Tibial artery (tissue), 4 donors: ENCODE results near the gene TNS4.
A peak's percentile ranks its signal among the peaks of the same experiment; 100 is the strongest.

ENCODE experiments used
- DNase-seq, 2 donors: peaks; one replicate each; pipeline ENCODE4 v3.0.0-alpha.2; 2019
- H3K27ac ChIP-seq, 2 donors: fragments of 200-600 bp; sonication (generic) in 1 of 2; 1 replicate in 1 of 2; 2 replicates in 1 of 2; pipeline ENCODE4 v1.5.1; 2018 to 2019; ENCODE audit warnings: mild to moderate bottlenecking in 1 of 2
- H3K27me3 ChIP-seq, 2 donors: fragments of 200-600 bp; sonication (generic) in 1 of 2; one replicate each; pipeline versions ENCODE4 v1.5.1 to v1.6.0; 2016 to 2019
- H3K36me3 ChIP-seq, 3 donors: fragments of 200-600 bp; sonication (generic) in 2 of 3; one replicate each; pipeline ENCODE4 v1.5.1; 2016 to 2019; ENCODE audit warnings: mild to moderate bottlenecking in 2 of 3
- H3K4me1 ChIP-seq, 4 donors: fragments of 200-600 bp; sonication (generic) in 2 of 4; 1 replicate in 3 of 4; 2 replicates in 1 of 4; pipeline ENCODE4 v1.5.1; 2016 to 2019
- H3K4me3 ChIP-seq, 2 donors: fragments of 200-600 bp; sonication (generic) in 1 of 2; 1 replicate in 1 of 2; 2 replicates in 1 of 2; pipeline ENCODE4 v1.5.1; 2018 to 2019; ENCODE audit warnings: mild to moderate bottlenecking in 2 of 2
- H3K9me3 ChIP-seq, 3 donors: fragments of 200-600 bp; sonication (generic) in 1 of 3; one replicate each; pipeline ENCODE4 v1.5.1; 2016 to 2019
- intact Hi-C: fragments of 100-400 bp; cut with DNase I; formaldehyde crosslinking; loops from one replicate; pipeline ENCODE4 v1.15.0; 2023; ENCODE audit warnings: low total_unique reads
- TF ChIP-seq, protein P1 (sequence below), 2 experiments: fragments of 200-600 bp in 1 of 2; fragments of 450-650 bp in 1 of 2; IDR thresholded peaks; one replicate each; pipeline ENCODE4 v1.5.1; 2017 to 2019; ENCODE audit warnings: antibody characterized with exemption in 2 of 2, mild to moderate bottlenecking in 1 of 2, moderate library complexity in 1 of 2

TNS4 gene

DNA sequence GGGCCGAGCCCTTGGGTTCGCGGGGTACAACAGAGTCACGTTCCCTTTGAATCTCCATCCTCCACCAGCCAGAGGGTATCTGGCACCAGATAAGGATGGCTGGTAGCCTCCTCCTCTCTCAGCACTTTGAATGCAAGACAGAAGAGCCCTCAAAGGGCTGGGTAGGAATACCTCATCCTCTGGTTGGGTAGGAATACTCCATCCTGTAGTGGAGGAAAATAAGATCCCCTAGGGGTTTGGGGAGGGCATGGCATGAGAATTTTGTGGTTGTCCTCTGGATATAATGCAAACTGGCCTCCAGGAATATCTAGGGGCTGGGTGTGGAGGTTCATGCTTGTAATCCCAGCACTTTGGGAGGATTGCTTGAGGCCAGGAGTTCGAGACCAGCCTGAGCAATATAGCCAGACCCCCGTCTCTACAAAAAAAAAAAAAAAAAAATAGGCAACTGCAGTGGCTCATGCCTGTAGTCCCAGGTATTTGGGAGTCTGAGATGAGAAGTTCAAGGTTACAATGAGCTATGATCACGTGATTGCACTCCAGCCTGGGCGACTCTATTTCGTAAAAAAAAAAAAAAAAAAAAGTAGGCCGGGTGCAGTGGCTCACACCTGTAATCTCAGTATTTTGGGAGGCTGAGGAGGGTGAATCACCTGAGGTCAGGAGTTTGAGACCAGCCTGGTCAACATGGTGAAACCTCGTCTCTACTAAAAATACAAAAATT is 55.5 kb downstream of the TNS4 start:
- H3K27me3 ChIP-seq = no peaks in the 10 kb centered on the region
- no peak for DNase-seq
- H3K4me3 ChIP-seq = peak overlapping the region; percentile 59 to 67
- H3K4me1 ChIP-seq = peaks cover 0 to 82% (median 65%) of the 10 kb centered on the region in 4 donors
- no peaks in the 10 kb centered on the region for H3K9me3 ChIP-seq
- peak overlapping the region; percentile 94 for H3K27ac ChIP-seq
- intact Hi-C loops = no loop called here
- no peaks in the 10 kb centered on the region for H3K36me3 ChIP-seq
- TF ChIP-seq, protein P1, sequence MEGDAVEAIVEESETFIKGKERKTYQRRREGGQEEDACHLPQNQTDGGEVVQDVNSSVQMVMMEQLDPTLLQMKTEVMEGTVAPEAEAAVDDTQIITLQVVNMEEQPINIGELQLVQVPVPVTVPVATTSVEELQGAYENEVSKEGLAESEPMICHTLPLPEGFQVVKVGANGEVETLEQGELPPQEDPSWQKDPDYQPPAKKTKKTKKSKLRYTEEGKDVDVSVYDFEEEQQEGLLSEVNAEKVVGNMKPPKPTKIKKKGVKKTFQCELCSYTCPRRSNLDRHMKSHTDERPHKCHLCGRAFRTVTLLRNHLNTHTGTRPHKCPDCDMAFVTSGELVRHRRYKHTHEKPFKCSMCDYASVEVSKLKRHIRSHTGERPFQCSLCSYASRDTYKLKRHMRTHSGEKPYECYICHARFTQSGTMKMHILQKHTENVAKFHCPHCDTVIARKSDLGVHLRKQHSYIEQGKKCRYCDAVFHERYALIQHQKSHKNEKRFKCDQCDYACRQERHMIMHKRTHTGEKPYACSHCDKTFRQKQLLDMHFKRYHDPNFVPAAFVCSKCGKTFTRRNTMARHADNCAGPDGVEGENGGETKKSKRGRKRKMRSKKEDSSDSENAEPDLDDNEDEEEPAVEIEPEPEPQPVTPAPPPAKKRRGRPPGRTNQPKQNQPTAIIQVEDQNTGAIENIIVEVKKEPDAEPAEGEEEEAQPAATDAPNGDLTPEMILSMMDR (IDR thresholded peaks at IDR 0.05) = peak; percentile 6 to 14

GRCh38 chr17:40443988-40444899 is 57.2 kb downstream of the TNS4 start:
- TF ChIP-seq, protein P1 (IDR thresholded peaks at IDR 0.05) = peak in 1 of 2 experiments; percentile 0
- no peaks in the 10 kb centered on the region for H3K36me3 ChIP-seq
- DNase-seq = no peak
- no peaks in the 10 kb centered on the region for H3K9me3 ChIP-seq
- H3K27ac ChIP-seq = peak overlapping the region; percentile 94
- H3K4me1 ChIP-seq = peaks cover 0 to 66% (median 53%) of the 10 kb centered on the region in 4 donors
- intact Hi-C loops = loop anchor here (5.0 kb wide), 2 partner anchors 88 to 113 kb away; no protein-coding TSS in a partner anchor
- H3K4me3 ChIP-seq = peak overlapping the region; percentile 59 to 67
- H3K27me3 ChIP-seq = no peaks in the 10 kb centered on the region

- intact Hi-C loops = loop anchor here (5.0 kb wide), 2 partner anchors 89 to 114 kb away; no protein-coding TSS in a partner anchor
- peak; percentile 79 to 92 for DNase-seq
- H3K36me3 ChIP-seq = no peaks in the 10 kb centered on the region
- TF ChIP-seq, protein P1 (IDR thresholded peaks at IDR 0.05) = peak; percentile 35 to 50
- peak within 1 kb of the TSS; percentile 59 to 67 for H3K4me3 ChIP-seq
- peaks cover 0 to 57% (median 44%) of the 10 kb centered on the region in 4 donors for H3K4me1 ChIP-seq
- H3K9me3 ChIP-seq = no peaks in the 10 kb centered on the region
- no peaks in the 10 kb centered on the region for H3K27me3 ChIP-seq
- H3K27ac ChIP-seq = peak within 1 kb of the TSS; percentile 94
These were observed 58.0 kb downstream of the TNS4 start, which contains the start of gene IGFBP4 for GRCh38 chr17:40443196-40443987. Gene IGFBP4 (plus strand): TSS chr17:40443450. CDS start chr17:40443736, 286 bp downstream.

DNA sequence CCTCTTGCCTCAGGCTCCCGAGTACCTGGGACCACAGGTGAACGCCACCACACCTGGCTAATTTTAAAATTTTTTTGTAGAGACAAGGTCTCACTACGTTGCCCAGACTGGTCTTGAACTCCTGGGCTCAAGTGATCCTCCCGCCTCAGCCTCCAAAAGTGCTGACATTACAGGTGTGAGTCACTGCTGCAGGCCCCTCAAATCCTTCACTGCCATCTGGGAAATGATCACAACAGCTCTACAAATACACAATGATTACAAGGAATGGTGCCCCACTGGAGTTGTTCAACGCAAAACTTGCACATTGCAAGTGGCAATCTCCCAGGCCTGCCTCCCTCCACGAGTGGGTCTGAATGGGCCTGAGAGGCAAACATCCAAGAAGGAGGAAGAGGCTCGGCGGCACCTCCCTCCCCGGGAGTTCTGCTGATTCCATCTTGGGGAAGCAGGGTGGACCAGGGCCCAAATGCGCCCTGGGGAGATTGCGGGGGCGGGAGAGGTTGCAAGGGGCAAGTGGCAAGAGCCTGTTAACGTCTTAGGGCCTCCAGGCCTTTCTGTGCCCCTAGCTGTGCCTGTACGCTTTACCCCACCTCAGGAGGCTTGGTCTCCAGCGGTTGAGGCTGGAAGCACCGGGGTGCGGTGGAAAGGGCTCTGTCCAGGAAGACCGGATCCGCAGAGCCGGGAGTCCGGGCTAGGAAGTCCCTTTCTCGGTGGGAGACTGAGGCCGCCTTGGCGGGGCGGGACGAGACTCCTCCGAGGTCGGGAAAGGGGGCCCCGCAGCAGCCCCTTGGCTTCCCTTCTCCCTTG is 58.8 kb downstream of the TNS4 start:
- Histone ChIP-seq H3K4me3 (peak overlapping the region; percentile 59 to 67), H3K27me3 (no peaks in the 10 kb centered on the region), H3K27ac (peak overlapping the region; percentile 94), H3K9me3 (no peaks in the 10 kb centered on the region), H3K36me3 (no peaks in the 10 kb centered on the region), H3K4me1 (peaks cover 0 to 49% (median 37%) of the 10 kb centered on the region in 4 donors)
- TF ChIP-seq, protein P1 (IDR thresholded peaks at IDR 0.05) = peak in 1 of 2 experiments; percentile 35
- intact Hi-C loops = loop anchor here (5.0 kb wide), 2 partner anchors 90 to 115 kb away; no protein-coding TSS in a partner anchor
- peak; percentile 55 to 86 for DNase-seq
